HG03108 (cell line): Measurements from ENCODE around the gene FRYL.
"Not testable (repeated sequence)": the region's sequence is repeated elsewhere in the genome, so short reads cannot be mapped to it uniquely, and the experiment has no call there.

Source experiments
- ATAC-seq: cut with Tn5 transposase; IDR thresholded peaks from one replicate; pipeline ENCODE4 v1.9.1; 2021; ENCODE audit warnings: moderate library complexity; ENCODE audit not compliant: unreplicated experiment

Gene FRYL

GRCh38 chr4:48786549-48786948, 6.5 kb upstream of the FRYL start:
- no peak for ATAC-seq

DNA sequence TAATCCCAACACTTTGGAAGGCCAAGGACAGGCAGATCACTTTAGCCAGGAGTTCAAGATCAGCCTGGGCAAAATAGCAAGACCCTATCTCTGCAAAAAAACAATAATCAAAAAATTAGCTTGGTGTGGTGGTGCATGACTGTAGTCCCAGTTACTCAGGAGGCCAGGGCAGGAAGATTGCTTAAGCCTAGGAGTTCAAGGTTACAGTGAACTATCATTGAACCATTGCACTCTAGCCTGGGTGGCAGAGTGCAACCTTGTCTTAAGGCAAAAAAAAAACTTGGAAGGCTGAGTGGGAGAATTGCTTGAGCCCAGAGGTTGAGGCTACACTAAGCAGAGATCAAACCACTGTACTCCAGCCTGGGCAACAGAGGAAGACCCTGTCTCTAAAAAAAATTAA, 5.2 kb upstream of the FRYL start:
- ATAC-seq: no peak

GRCh38 chr4:48781968-48782367, 1.9 kb upstream of the FRYL start:
- no peak for ATAC-seq

DNA sequence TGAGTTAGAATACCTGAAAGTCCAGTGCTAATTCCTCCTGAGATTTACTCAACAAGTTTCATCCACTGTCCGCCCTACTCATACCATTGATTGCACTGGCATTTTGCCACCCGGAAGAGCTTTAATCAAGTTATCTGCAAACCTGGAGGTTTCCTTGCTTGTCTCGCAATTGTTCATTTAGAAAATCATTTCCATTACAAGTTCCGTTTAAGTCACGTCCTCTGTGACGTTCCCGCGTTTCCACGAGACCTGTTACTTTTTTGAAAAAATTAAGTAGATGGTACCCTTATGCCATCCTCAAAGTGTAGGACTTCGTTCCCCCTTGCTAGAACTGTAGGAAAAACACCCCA, 761 bp upstream of the FRYL start:
- ATAC-seq: no peak

GRCh38 chr4:48779095-48779997, 733 bp downstream of the FRYL start:
- ATAC-seq: peak; percentile 27

GRCh38 chr4:48778431-48779094, 1.5 kb downstream of the FRYL start:
- no peak for ATAC-seq

DNA sequence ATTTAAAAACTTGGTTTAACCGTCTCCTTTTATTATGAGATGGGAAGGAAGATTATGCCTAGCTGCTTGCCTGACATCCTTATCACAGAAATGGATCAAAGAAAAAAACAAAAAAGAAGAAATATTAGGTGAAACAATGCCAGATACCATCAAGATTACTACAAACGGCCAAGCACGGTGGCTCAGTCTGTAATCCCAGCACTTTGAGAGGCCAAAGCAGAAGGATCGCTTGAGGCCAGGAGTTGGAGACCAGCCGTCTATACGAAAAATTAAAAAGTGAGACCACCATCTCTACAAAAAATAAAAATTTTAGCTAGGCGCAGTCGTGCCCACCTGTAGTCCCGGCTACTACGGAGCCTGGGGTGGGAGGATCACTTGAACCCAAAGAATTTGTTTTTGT, 2.3 kb downstream of the FRYL start:
- ATAC-seq: no peak

- ATAC-seq: no peak
Measured at GRCh38 chr4:48774760-48775710, 5.0 kb downstream of the FRYL start.

- ATAC-seq: no peak
Measured at GRCh38 chr4:48772556-48772955, 7.5 kb downstream of the FRYL start.

GRCh38 chr4:48767055-48767929, 12.8 kb downstream of the FRYL start:
- no peak for ATAC-seq

DNA sequence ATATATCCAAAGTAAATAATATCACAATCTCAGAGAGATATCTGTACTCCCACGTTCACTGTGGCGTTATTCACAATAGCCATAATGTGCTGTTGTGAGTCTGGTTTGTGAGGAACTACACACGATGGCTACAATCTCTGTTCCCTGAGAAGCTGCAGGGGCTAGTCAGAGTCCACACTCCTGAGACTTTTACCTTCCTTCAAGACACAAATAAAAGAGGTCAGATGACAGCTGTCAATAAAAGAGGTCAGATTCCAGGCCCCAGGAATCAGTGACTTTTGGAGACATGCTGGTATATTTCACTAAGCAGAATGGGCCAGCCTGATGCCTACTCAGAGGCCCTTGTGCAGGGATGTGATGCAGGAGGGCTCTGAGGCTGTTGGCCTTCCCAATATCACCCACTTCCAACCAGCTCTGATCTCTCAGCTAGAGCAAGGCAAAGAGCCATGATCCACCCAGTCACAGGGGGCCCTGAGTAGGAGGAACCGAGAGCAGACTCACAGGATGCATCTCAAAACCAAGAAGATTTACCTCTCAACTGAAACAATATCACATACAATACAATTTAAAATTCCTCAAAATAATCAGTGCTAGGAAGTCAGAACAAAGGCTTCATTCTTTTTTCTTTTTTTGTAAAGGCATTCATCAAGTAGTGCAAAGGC, 13.8 kb downstream of the FRYL start:
- no peak for ATAC-seq

GRCh38 chr4:48762408-48762807, 17.7 kb downstream of the FRYL start:
- no peak for ATAC-seq

- no peak for ATAC-seq
Measured at GRCh38 chr4:48761286-48761685, 18.8 kb downstream of the FRYL start.

DNA sequence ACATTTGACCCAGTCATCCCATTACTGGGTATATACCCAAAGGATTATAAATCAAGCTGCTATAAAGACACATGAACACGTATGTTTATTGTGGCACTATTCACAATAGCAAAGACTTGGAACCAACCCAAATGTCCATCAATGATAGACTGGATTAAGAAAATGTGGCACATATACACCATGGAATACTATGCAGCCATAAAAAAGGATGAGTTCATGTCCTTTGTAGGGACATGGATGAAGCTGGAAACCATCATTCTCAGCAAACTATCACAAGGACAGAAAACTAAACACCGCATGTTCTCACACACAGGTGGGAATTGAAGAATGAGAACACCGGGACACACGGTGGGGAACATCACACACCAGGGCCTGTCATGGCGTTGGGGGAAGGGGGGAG, 21.4 kb downstream of the FRYL start:
- ATAC-seq: not testable (repeated sequence)

GRCh38 chr4:48756689-48757220, 23.3 kb downstream of the FRYL start:
- no peak for ATAC-seq

- no peak for ATAC-seq
Measured at GRCh38 chr4:48755281-48755680, 24.8 kb downstream of the FRYL start.

GRCh38 chr4:48753159-48753558, 26.9 kb downstream of the FRYL start:
- ATAC-seq: no peak

DNA sequence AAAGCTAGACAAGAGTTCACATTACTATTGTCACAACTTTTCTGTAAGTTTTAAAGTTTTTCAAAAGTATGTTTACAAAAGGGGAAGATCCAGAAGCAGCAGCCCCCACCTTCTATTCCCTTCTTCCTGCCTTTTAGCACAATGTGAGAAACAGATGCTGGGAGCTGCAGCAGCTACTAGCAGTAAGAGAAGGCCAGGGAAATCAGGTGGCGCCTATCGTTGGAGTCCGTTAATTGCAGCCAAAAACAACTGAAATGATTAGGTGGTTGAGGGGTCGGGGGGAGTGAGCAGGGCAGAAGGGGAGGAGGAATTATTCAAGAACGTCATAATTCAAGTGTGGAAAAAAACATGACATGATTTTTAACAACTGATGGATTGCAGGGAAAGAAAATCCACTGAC, 27.4 kb downstream of the FRYL start:
- ATAC-seq: no peak

DNA sequence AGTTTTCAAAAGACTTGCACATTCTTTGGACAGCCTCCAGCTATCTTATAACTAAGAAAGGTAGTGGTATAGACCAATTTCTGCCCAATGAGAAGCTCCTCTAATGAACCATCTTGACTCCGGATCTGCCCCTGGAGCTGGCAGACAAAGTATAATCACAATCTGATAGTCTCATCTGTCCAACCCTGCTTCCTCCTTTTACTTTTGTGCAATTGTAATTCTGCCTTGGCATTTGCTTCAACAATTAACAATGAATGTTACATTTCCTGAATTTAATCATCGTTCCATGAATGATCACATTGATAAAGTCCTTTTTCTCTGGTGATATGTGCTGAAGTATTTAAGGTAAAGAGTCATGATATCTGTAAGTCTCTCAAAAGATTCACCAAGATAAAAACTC, 27.8 kb downstream of the FRYL start:
- no peak for ATAC-seq
